22Rv1 (cell line): ENCODE data around the gene CD2AP.

ENCODE experiments used
- CTCF ChIP-seq: fragments of 450-650 bp; IDR thresholded peaks from 2 replicates; pipeline ENCODE4 v1.5.1; 2017; ENCODE audit warnings: mild to moderate bottlenecking
- ZFX ChIP-seq: fragments of 450-650 bp; IDR thresholded peaks from 2 replicates; pipeline ENCODE4 v1.6.1; 2017; ENCODE audit warnings: antibody characterized with exemption, borderline replicate concordance

GRCh38 chr6:47671777-47672176, 194.2 kb downstream of the CD2AP start:
- TF ChIP-seq CTCF, result no peak
- no peak for TF ChIP-seq ZFX
